Measurements from ENCODE around the gene MACROD2.
"Not testable (repeated sequence)": the region's sequence is repeated elsewhere in the genome, so short reads cannot be mapped to it uniquely, and the experiment has no call there.

Gene MACROD2

DNA sequence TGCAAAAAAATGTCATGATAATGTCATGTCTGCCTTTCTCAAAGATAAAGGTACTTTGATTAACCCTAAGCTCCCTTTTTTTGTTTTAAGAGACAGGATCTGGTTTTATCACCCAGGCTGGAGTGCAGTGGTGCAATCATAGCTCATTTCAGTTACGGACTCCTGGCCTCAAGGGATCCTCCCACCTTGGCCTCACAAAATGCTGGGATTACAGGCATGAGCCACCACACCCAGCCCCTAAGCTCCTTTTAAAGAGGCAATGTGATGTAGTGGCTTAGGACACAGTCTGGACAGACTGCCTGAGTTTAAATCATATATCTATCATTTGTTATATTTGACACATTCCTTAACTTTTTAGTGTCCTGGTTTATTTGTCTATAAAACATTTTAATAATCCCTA, 265.1 kb downstream of the MACROD2 start:
- no peaks in the 10 kb centered on the region for H3K9me3 ChIP-seq
- no peak overlapping the region for H3K4me3 ChIP-seq (ENCODE audit: low read depth in 1 of 2, low read length in 1 of 2)
- no peaks in the 10 kb centered on the region for H3K36me3 ChIP-seq
- no peak for TF ChIP-seq CTCF (IDR thresholded peaks at IDR 0.05)
- H3K27ac ChIP-seq, result no peak overlapping the region
- no peaks in the 10 kb centered on the region for H3K27me3 ChIP-seq
- no peaks in the 10 kb centered on the region for H3K4me1 ChIP-seq (ENCODE audit: control insufficient read depth in 1 of 2, insufficient read depth in 1 of 2, low read depth in 1 of 2, low read length in 1 of 2)

DNA sequence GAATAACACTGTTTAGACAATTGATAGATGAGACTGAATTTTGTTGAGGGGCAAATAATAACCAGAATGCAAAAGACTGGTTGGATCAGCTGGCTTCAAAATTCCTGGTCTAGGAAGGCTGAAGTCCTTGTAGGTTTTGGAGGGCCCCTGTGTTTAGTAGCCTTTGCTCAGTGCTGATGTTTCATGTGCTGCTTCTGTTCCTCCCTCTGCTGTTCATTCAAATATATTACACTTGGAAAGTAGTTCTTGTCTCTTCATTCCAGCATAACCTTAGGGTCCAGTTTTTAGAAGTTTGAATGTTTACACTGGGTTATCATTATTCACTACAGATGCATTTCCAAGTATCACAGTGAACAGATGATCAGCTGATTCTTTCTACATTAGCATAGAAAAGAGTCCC, 269.6 kb downstream of the MACROD2 start:
- no peak overlapping the region for H3K4me3 ChIP-seq (ENCODE audit: low read depth in 1 of 2, low read length in 1 of 2)
- H3K27me3 ChIP-seq, result no peaks in the 10 kb centered on the region
- TF ChIP-seq CTCF (IDR thresholded peaks at IDR 0.05), result no peak
- H3K9me3 ChIP-seq, result no peaks in the 10 kb centered on the region
- H3K27ac ChIP-seq, result no peak overlapping the region
- no peaks in the 10 kb centered on the region for H3K4me1 ChIP-seq (ENCODE audit: control insufficient read depth in 1 of 2, insufficient read depth in 1 of 2, low read depth in 1 of 2, low read length in 1 of 2)
- no peaks in the 10 kb centered on the region for H3K36me3 ChIP-seq

- Histone ChIP-seq H3K27me3 (no peaks in the 10 kb centered on the region), H3K4me3 (ENCODE audit: low read depth in 1 of 2, low read length in 1 of 2) (no peak overlapping the region), H3K9me3 (no peaks in the 10 kb centered on the region), H3K4me1 (ENCODE audit: control insufficient read depth in 1 of 2, insufficient read depth in 1 of 2, low read depth in 1 of 2, low read length in 1 of 2) (no peaks in the 10 kb centered on the region), H3K36me3 (no peaks in the 10 kb centered on the region), H3K27ac (no peak overlapping the region)
- no peak for TF ChIP-seq CTCF (IDR thresholded peaks at IDR 0.05)
These were observed 270.9 kb downstream of the MACROD2 start for GRCh38 chr20:14266246-14266645.

- H3K27ac ChIP-seq; H3K36me3 ChIP-seq; H3K4me1 ChIP-seq (ENCODE audit: control insufficient read depth in 1 of 2, insufficient read depth in 1 of 2, low read depth in 1 of 2, low read length in 1 of 2); H3K27me3 ChIP-seq; H3K9me3 ChIP-seq; H3K4me3 ChIP-seq (ENCODE audit: low read depth in 1 of 2, low read length in 1 of 2): not testable (repeated sequence)
These were observed 275.4 kb downstream of the MACROD2 start for GRCh38 chr20:14270751-14271150.

- Histone ChIP-seq H3K36me3 (no peaks in the 10 kb centered on the region), H3K4me1 (ENCODE audit: control insufficient read depth in 1 of 2, insufficient read depth in 1 of 2, low read depth in 1 of 2, low read length in 1 of 2) (no peaks in the 10 kb centered on the region), H3K4me3 (ENCODE audit: low read depth in 1 of 2, low read length in 1 of 2) (no peak overlapping the region), H3K9me3 (no peaks in the 10 kb centered on the region), H3K27me3 (no peaks in the 10 kb centered on the region), H3K27ac (no peak overlapping the region)
- TF ChIP-seq CTCF (IDR thresholded peaks at IDR 0.05), result no peak
These were observed 286.8 kb downstream of the MACROD2 start for GRCh38 chr20:14282140-14282539.

GRCh38 chr20:14284443-14284842, 289.1 kb downstream of the MACROD2 start:
- Histone ChIP-seq H3K27ac (no peak overlapping the region), H3K27me3 (no peaks in the 10 kb centered on the region), H3K9me3 (no peaks in the 10 kb centered on the region), H3K36me3 (no peaks in the 10 kb centered on the region), H3K4me1 (ENCODE audit: control insufficient read depth in 1 of 2, insufficient read depth in 1 of 2, low read depth in 1 of 2, low read length in 1 of 2) (no peaks in the 10 kb centered on the region), H3K4me3 (ENCODE audit: low read depth in 1 of 2, low read length in 1 of 2) (no peak overlapping the region)
- TF ChIP-seq CTCF (IDR thresholded peaks at IDR 0.05), result no peak
